Measurements from ENCODE around the gene SCP2D1. TPM values are rescaled to one million over a fixed set of nuclear protein-coding genes. Genes with fewer than 3 reads are reported as not detected.

The SCP2D1 gene
- total RNA-seq, 1 experiment from 2014 or later, result not detected

DNA sequence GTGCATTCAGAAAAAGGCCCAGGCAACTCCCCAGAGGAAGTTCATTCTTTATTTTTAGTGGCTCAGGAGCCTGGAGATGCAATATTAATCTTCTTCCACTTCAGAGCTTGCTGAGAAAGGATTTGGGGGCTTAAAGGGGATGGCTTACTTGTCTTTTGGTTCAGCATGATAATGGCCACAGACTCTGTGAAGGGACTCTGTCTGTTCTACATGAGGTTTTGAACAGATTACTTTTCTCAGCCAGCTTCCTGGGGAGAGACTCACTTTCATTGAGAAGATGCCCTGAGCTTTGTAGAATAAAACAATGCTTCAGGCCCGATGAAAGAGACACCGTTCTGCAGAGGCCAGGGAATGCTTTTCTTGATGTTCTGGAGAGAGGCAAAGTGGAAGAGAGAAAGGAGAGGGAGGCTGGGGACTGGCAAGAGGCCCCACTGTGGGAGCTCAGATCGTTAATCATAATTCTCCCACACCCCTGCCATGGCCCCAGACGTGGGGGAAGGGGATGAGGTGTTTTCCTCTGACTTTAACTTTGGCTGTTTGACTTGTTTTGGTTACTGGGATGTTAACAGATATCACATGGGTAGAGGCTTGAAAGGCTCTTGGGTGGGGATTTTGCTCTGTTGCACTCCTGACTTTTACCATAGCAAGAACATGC is 19.1 kb downstream of the SCP2D1 start:
- DNase-seq (ENCODE audit: low read depth, low spot score) (no peak), ATAC-seq (no peak)
- Histone ChIP-seq H3K9me3 (ENCODE audit: control insufficient read depth in 1 of 2, insufficient read depth in 1 of 2, low read depth in 1 of 2, low read length in 2 of 2) (no peaks in the 10 kb centered on the region), H3K4me3 (replicated peaks in 1 of 2; ENCODE audit: low read depth in 1 of 2, low read length in 2 of 2) (no peak overlapping the region), H3K36me3 (ENCODE audit: control insufficient read depth in 1 of 2, insufficient read depth in 2 of 2, low read length in 2 of 2) (no peaks in the 10 kb centered on the region), H3K27ac (ENCODE audit: low read depth, low read length) (no peak overlapping the region), H3K4me1 (ENCODE audit: control insufficient read depth in 1 of 2, insufficient read depth in 2 of 2, low read length in 2 of 2) (no peaks in the 10 kb centered on the region), H3K79me2 (ENCODE audit: insufficient read depth, low read length) (no peaks in the 10 kb centered on the region), H3K9ac (ENCODE audit: low read length) (no peak overlapping the region), H3K4me2 (ENCODE audit: low read length) (no peak overlapping the region), H3K27me3 (ENCODE audit: insufficient read depth, low read length) (peaks cover 9% of the 10 kb centered on the region), H3K9me2 (ENCODE audit: insufficient read depth) (no peaks in the 10 kb centered on the region), H2AFZ (ENCODE audit: low read depth, low read length, poor library complexity, severe bottlenecking) (no peak overlapping the region), H4K20me1 (ENCODE audit: insufficient read depth) (no peaks in the 10 kb centered on the region)
- CTCF ChIA-PET, result no interaction called here
- no TSS peak for BruUV-seq (replicated peaks)
- RAD21 ChIA-PET (ENCODE audit: low non-redundant PET in 1 of 2, low total read pairs in 2 of 2, uncharacterized antibody in 2 of 2, unreplicated experiment in 2 of 2), result no interaction called here
- POLR2A ChIA-PET, result no interaction called here
- TF ChIP-seq JUND (IDR thresholded peaks at IDR 0.05) (no peak), SRF (IDR thresholded peaks at IDR 0.05; ENCODE audit: low read depth) (no peak), POLR2A (IDR thresholded peaks at IDR 0.05; ENCODE audit: borderline replicate concordance, extremely low read depth, insufficient read depth, insufficient read length) (no peak), SIN3A (IDR thresholded peaks at IDR 0.05; ENCODE audit: low read depth) (no peak), YY1 (IDR thresholded peaks at IDR 0.05; ENCODE audit: extremely low read depth, insufficient replicate concordance, low read depth, low read length) (no peak), ELF1 (IDR thresholded peaks at IDR 0.05; ENCODE audit: borderline replicate concordance, low read depth) (no peak), EZH2 (IDR thresholded peaks at IDR 0.05) (no peak)
- TF ChIP-seq, protein P1, sequence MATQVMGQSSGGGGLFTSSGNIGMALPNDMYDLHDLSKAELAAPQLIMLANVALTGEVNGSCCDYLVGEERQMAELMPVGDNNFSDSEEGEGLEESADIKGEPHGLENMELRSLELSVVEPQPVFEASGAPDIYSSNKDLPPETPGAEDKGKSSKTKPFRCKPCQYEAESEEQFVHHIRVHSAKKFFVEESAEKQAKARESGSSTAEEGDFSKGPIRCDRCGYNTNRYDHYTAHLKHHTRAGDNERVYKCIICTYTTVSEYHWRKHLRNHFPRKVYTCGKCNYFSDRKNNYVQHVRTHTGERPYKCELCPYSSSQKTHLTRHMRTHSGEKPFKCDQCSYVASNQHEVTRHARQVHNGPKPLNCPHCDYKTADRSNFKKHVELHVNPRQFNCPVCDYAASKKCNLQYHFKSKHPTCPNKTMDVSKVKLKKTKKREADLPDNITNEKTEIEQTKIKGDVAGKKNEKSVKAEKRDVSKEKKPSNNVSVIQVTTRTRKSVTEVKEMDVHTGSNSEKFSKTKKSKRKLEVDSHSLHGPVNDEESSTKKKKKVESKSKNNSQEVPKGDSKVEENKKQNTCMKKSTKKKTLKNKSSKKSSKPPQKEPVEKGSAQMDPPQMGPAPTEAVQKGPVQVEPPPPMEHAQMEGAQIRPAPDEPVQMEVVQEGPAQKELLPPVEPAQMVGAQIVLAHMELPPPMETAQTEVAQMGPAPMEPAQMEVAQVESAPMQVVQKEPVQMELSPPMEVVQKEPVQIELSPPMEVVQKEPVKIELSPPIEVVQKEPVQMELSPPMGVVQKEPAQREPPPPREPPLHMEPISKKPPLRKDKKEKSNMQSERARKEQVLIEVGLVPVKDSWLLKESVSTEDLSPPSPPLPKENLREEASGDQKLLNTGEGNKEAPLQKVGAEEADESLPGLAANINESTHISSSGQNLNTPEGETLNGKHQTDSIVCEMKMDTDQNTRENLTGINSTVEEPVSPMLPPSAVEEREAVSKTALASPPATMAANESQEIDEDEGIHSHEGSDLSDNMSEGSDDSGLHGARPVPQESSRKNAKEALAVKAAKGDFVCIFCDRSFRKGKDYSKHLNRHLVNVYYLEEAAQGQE (IDR thresholded peaks at IDR 0.05; ENCODE audit: low read depth), result no peak
- TF ChIP-seq, protein P2, sequence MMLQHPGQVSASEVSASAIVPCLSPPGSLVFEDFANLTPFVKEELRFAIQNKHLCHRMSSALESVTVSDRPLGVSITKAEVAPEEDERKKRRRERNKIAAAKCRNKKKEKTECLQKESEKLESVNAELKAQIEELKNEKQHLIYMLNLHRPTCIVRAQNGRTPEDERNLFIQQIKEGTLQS (IDR thresholded peaks at IDR 0.05), result no peak
- intact Hi-C loops (cut with micrococcal nuclease), result no loop called here
